GM23338 (cell line): ENCODE measurements around the gene TJAP1. TPM values are rescaled to one million over a fixed set of nuclear protein-coding genes. Genes with fewer than 3 reads are reported as not detected.

Source experiments
- ATAC-seq: fragments of 200-7000 bp; cut with Tn5 transposase; 3 replicates; pipeline ENCODE4 v1.9.1; 2020
- DNase-seq: peaks from one replicate; pipeline ENCODE4 v3.0.0-alpha.2; 2015; ENCODE audit warnings: low spot score
- H2AFZ ChIP-seq: fragments of 200-600 bp; sonication (generic); 2 replicates; pipeline ENCODE4 v1.8.0; 2016; ENCODE audit warnings: antibody characterized with exemption, mild to moderate bottlenecking, moderate library complexity
- H3F3A ChIP-seq: fragments of 200-600 bp; sonication (generic); replicated peaks from 2 replicates; pipeline ENCODE4 v1.8.0; 2017; ENCODE audit warnings: antibody characterized with exemption, mixed run types, low read depth
- H3K27ac ChIP-seq: fragments of 200-600 bp; sonication (generic); 2 replicates; pipeline ENCODE4 v1.6.1; 2016; ENCODE audit warnings: low read depth
- H3K27me3 ChIP-seq: fragments of 200-600 bp; sonication (generic); 2 replicates; pipeline ENCODE4 v1.8.0; 2016; ENCODE audit warnings: mild to moderate bottlenecking, mixed run types, moderate library complexity; ENCODE audit not compliant: insufficient read depth
- H3K36me3 ChIP-seq: fragments of 200-600 bp; sonication (generic); 2 replicates; pipeline ENCODE4 v1.8.0; 2016; ENCODE audit warnings: mild to moderate bottlenecking; ENCODE audit not compliant: insufficient read depth
- H3K4me1 ChIP-seq: fragments of 200-600 bp; sonication (generic); 2 replicates; pipeline ENCODE4 v1.8.0; 2016; ENCODE audit warnings: mild to moderate bottlenecking, moderate library complexity; ENCODE audit not compliant: insufficient read depth
- H3K4me2 ChIP-seq: fragments of 200-600 bp; sonication (generic); 2 replicates; pipeline ENCODE4 v1.7.1; 2017; ENCODE audit warnings: mixed run types
- H3K4me3 ChIP-seq: fragments of 200-600 bp; sonication (generic); 2 replicates; pipeline ENCODE4 v1.6.1; 2016; ENCODE audit warnings: mixed run types
- H3K79me2 ChIP-seq: fragments of 200-600 bp; sonication (generic); replicated peaks from 2 replicates; pipeline ENCODE4 v1.8.0; 2017; ENCODE audit warnings: mild to moderate bottlenecking; ENCODE audit not compliant: insufficient read depth
- H3K9me2 ChIP-seq: fragments of 200-600 bp; sonication (generic); 2 replicates; pipeline ENCODE4 v1.8.0; 2017; ENCODE audit not compliant: insufficient read depth
- H4K20me1 ChIP-seq: fragments of 200-600 bp; sonication (generic); replicated peaks from 2 replicates; pipeline ENCODE4 v1.8.0; 2017; ENCODE audit warnings: mild to moderate bottlenecking; ENCODE audit not compliant: insufficient read depth
- H3K27ac Mint-ChIP-seq: 2 replicates; pipeline ENCODE4 v1.8.0; 2020; ENCODE audit warnings: inconsistent platforms, mild to moderate bottlenecking, moderate library complexity, mixed read lengths
- H3K27me3 Mint-ChIP-seq: 3 replicates; pipeline ENCODE4 v1.8.0; 2022; ENCODE audit warnings: low read depth, mild to moderate bottlenecking, moderate library complexity, mixed read lengths, inconsistent platforms; ENCODE audit not compliant: insufficient read depth, poor library complexity
- H3K36me3 Mint-ChIP-seq: 3 replicates; pipeline ENCODE4 v1.8.0; 2021; ENCODE audit warnings: low read depth, mild to moderate bottlenecking, inconsistent platforms, moderate library complexity, mixed read lengths
- H3K4me1 Mint-ChIP-seq: 3 replicates; pipeline ENCODE4 v1.8.0; 2020; ENCODE audit warnings: mild to moderate bottlenecking, inconsistent platforms, mixed read lengths
- H3K4me3 Mint-ChIP-seq: 3 replicates; pipeline ENCODE4 v1.8.0; 2021; ENCODE audit warnings: moderate library complexity, mild to moderate bottlenecking, inconsistent platforms, mixed read lengths
- H3K9me3 Mint-ChIP-seq: 3 replicates; pipeline ENCODE4 v1.8.0; 2020; ENCODE audit warnings: moderate library complexity, mild to moderate bottlenecking, inconsistent platforms, mixed read lengths
- CREB1 ChIP-seq: fragments of 250-450 bp; sonication (Bioruptor Pico); IDR thresholded peaks from 2 replicates; pipeline ENCODE4 v1.5.0; 2020; ENCODE audit warnings: low read depth, mild to moderate bottlenecking, moderate library complexity
- EZH2phosphoT487 ChIP-seq: fragments of 200-600 bp; sonication (generic); IDR thresholded peaks from one replicate; pipeline ENCODE4 v1.8.1; 2018; ENCODE audit warnings: antibody characterized with exemption; ENCODE audit not compliant: unreplicated experiment
- JUNB ChIP-seq: IDR thresholded peaks from one replicate; pipeline ENCODE4 v1.6.1; 2016; ENCODE audit warnings: antibody characterized with exemption; ENCODE audit not compliant: unreplicated experiment
- POLR2AphosphoS5 ChIP-seq: IDR thresholded peaks from 2 replicates; pipeline ENCODE4 v1.6.1; 2016; ENCODE audit warnings: antibody characterized with exemption, low read depth
- ZNF114 ChIP-seq: fragments of 250-450 bp; sonication (Bioruptor Pico); IDR thresholded peaks from 2 replicates; pipeline ENCODE4 v1.5.0; 2020; ENCODE audit warnings: mild to moderate bottlenecking, moderate library complexity
- polyA plus RNA-seq: library from polyadenylated mRNA; unstranded; fragments of >200 nt; fragmentation: Nextera tagmentation; extraction: Ambion mirVana; gene quantifications from 2 replicates; pipeline ENCODE4 v1.2.1, GENCODE V29; 2016
- total RNA-seq: library from RNA; depleted of rRNA; stranded (reverse); fragments of >200 nt; shearing (Covaris generic); gene quantifications from 2 replicates; pipeline ENCODE4 v1.2.3, GENCODE V29; 2014
- TF ChIP-seq, protein P1 (sequence below), 2 experiments: fragments of 200-600 bp in 1 of 2; sonication (generic) in 1 of 2; conservative IDR thresholded peaks; 2 replicates each; pipeline versions ENCODE4 v1.5.1 to v1.6.1; 2016 to 2017; ENCODE audit warnings: antibody characterized with exemption in 2 of 2, low read depth in 2 of 2, mild to moderate bottlenecking in 2 of 2, moderate library complexity in 1 of 2
- TF ChIP-seq, protein P2 (sequence below): IDR thresholded peaks from one replicate; pipeline ENCODE4 v1.6.1; 2018; ENCODE audit warnings: antibody characterized with exemption; ENCODE audit not compliant: unreplicated experiment
- TF ChIP-seq, protein P3 (sequence below): fragments of 250-450 bp; sonication (Bioruptor Pico); IDR thresholded peaks from 2 replicates; pipeline ENCODE4 v1.5.0; 2020; ENCODE audit warnings: mild to moderate bottlenecking, moderate library complexity
- TF ChIP-seq, protein P4 (sequence below): IDR thresholded peaks from 2 replicates; pipeline ENCODE4 v1.6.1; 2016; ENCODE audit warnings: antibody characterized with exemption

Gene TJAP1
- total and polyA plus RNA-seq, 2 experiments from 2014 or later, result 17.6 to 34.3 TPM

DNA sequence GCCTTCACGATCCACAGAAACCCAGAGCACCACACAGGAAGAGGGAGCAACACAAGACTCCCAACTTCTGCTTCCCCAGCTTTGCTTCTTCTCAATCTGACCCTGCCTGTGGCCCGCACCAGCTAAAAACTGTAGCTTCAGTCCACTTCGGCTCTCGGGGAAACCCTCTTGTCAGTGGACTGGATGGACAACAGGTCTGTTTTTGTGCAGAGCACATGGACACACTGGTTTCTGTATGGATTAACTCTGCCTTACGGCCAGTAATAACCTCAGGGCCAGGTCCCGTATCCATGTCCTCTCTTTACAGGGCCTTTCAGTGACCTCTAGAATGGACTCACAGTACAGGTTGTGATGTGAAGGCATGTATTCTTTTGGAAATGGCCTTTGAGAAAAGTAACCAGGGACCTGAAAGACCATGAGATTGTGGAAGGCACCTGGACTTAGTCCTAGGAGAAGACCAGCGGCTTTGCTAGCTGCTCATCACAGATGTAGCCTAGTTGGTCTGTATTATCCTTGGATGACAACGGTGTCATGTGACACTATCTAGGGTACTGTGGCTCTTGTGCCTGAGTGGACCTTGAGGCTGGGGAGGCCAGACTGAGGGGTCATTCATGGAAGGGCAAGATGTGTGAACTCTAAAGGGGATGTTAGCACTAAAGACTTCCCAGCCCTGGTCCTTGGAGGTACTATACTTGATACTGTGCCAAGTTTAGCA, 45.3 kb downstream of the TJAP1 start (continued):
- TF ChIP-seq, protein P1, sequence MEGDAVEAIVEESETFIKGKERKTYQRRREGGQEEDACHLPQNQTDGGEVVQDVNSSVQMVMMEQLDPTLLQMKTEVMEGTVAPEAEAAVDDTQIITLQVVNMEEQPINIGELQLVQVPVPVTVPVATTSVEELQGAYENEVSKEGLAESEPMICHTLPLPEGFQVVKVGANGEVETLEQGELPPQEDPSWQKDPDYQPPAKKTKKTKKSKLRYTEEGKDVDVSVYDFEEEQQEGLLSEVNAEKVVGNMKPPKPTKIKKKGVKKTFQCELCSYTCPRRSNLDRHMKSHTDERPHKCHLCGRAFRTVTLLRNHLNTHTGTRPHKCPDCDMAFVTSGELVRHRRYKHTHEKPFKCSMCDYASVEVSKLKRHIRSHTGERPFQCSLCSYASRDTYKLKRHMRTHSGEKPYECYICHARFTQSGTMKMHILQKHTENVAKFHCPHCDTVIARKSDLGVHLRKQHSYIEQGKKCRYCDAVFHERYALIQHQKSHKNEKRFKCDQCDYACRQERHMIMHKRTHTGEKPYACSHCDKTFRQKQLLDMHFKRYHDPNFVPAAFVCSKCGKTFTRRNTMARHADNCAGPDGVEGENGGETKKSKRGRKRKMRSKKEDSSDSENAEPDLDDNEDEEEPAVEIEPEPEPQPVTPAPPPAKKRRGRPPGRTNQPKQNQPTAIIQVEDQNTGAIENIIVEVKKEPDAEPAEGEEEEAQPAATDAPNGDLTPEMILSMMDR (conservative IDR thresholded peaks at IDR 0.05; ENCODE audit: low read depth in 2 of 2), result no peak
- TF ChIP-seq, protein P2, sequence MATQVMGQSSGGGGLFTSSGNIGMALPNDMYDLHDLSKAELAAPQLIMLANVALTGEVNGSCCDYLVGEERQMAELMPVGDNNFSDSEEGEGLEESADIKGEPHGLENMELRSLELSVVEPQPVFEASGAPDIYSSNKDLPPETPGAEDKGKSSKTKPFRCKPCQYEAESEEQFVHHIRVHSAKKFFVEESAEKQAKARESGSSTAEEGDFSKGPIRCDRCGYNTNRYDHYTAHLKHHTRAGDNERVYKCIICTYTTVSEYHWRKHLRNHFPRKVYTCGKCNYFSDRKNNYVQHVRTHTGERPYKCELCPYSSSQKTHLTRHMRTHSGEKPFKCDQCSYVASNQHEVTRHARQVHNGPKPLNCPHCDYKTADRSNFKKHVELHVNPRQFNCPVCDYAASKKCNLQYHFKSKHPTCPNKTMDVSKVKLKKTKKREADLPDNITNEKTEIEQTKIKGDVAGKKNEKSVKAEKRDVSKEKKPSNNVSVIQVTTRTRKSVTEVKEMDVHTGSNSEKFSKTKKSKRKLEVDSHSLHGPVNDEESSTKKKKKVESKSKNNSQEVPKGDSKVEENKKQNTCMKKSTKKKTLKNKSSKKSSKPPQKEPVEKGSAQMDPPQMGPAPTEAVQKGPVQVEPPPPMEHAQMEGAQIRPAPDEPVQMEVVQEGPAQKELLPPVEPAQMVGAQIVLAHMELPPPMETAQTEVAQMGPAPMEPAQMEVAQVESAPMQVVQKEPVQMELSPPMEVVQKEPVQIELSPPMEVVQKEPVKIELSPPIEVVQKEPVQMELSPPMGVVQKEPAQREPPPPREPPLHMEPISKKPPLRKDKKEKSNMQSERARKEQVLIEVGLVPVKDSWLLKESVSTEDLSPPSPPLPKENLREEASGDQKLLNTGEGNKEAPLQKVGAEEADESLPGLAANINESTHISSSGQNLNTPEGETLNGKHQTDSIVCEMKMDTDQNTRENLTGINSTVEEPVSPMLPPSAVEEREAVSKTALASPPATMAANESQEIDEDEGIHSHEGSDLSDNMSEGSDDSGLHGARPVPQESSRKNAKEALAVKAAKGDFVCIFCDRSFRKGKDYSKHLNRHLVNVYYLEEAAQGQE, result no peak

DNA sequence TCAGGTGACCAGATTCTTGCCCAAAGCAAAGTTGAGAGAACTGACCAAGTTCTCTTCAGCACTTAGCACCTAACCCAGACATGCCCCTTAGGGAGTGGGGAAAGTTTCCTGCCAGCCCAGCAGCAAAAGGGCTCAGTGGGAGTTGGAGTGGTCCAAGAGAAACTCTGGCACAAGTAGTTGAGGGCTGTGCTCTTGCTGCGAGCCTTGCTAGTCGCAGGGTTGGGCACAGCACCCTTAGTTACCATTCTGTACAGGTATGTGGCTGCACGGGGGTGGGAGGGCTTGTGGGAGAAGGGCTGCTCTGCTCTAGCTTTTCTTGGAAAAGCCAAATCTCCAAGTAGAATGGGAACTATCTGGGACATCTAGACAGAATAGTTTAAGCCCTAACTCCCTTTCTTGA, 45.9 kb downstream of the TJAP1 start:
- Histone ChIP-seq H3K27ac (no peak overlapping the region), H2AFZ (no peak overlapping the region), H3K4me3 (no peak overlapping the region), H3F3A (peaks cover 41% of the 10 kb centered on the region), H3K4me2 (no peak overlapping the region), H3K4me1 (peaks cover under 1% of the 10 kb centered on the region; the same call in 1 of the 2 replicates), H3K79me2 (peaks cover 8% of the 10 kb centered on the region), H3K27me3 (no peaks in the 10 kb centered on the region), H3K9me2 (no peaks in the 10 kb centered on the region), H4K20me1 (peaks cover 23% of the 10 kb centered on the region), H3K36me3 (peaks cover 60% of the 10 kb centered on the region)
- Mint-ChIP-seq H3K36me3 (peaks cover 67% of the 10 kb centered on the region; the same call in 2 of the 3 replicates), H3K4me3 (no peak overlapping the region), H3K4me1 (no peaks in the 10 kb centered on the region), H3K27me3 (peaks cover 6% of the 10 kb centered on the region), H3K9me3 (no peaks in the 10 kb centered on the region; the same call in 2 of the 3 replicates), H3K27ac (no peak overlapping the region)
- no peak for ATAC-seq
- no peak for DNase-seq
- TF ChIP-seq, protein P3, sequence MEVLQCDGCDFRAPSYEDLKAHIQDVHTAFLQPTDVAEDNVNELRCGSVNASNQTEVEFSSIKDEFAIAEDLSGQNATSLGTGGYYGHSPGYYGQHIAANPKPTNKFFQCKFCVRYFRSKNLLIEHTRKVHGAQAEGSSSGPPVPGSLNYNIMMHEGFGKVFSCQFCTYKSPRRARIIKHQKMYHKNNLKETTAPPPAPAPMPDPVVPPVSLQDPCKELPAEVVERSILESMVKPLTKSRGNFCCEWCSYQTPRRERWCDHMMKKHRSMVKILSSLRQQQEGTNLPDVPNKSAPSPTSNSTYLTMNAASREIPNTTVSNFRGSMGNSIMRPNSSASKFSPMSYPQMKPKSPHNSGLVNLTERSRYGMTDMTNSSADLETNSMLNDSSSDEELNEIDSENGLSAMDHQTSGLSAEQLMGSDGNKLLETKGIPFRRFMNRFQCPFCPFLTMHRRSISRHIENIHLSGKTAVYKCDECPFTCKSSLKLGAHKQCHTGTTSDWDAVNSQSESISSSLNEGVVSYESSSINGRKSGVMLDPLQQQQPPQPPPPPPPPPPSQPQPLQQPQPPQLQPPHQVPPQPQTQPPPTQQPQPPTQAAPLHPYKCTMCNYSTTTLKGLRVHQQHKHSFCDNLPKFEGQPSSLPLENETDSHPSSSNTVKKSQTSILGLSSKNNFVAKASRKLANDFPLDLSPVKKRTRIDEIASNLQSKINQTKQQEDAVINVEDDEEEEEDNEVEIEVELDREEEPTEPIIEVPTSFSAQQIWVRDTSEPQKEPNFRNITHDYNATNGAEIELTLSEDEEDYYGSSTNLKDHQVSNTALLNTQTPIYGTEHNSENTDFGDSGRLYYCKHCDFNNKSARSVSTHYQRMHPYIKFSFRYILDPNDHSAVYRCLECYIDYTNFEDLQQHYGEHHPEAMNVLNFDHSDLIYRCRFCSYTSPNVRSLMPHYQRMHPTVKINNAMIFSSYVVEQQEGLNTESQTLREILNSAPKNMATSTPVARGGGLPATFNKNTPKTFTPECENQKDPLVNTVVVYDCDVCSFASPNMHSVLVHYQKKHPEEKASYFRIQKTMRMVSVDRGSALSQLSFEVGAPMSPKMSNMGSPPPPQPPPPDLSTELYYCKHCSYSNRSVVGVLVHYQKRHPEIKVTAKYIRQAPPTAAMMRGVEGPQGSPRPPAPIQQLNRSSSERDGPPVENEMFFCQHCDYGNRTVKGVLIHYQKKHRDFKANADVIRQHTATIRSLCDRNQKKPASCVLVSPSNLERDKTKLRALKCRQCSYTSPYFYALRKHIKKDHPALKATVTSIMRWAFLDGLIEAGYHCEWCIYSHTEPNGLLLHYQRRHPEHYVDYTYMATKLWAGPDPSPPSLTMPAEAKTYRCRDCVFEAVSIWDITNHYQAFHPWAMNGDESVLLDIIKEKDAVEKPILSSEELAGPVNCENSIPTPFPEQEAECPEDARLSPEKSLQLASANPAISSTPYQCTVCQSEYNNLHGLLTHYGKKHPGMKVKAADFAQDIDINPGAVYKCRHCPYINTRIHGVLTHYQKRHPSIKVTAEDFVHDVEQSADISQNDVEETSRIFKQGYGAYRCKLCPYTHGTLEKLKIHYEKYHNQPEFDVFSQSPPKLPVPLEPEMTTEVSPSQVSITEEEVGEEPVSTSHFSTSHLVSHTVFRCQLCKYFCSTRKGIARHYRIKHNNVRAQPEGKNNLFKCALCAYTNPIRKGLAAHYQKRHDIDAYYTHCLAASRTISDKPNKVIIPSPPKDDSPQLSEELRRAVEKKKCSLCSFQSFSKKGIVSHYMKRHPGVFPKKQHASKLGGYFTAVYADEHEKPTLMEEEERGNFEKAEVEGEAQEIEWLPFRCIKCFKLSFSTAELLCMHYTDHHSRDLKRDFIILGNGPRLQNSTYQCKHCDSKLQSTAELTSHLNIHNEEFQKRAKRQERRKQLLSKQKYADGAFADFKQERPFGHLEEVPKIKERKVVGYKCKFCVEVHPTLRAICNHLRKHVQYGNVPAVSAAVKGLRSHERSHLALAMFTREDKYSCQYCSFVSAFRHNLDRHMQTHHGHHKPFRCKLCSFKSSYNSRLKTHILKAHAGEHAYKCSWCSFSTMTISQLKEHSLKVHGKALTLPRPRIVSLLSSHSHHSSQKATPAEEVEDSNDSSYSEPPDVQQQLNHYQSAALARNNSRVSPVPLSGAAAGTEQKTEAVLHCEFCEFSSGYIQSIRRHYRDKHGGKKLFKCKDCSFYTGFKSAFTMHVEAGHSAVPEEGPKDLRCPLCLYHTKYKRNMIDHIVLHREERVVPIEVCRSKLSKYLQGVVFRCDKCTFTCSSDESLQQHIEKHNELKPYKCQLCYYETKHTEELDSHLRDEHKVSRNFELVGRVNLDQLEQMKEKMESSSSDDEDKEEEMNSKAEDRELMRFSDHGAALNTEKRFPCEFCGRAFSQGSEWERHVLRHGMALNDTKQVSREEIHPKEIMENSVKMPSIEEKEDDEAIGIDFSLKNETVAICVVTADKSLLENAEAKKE (CRISPR knock-in tag), result no peak
- no peak for TF ChIP-seq POLR2AphosphoS5
- no peak for TF ChIP-seq JUNB
- no peak for TF ChIP-seq CREB1
- no peak for TF ChIP-seq ZNF114 (CRISPR knock-in tag)
- TF ChIP-seq, protein P4, sequence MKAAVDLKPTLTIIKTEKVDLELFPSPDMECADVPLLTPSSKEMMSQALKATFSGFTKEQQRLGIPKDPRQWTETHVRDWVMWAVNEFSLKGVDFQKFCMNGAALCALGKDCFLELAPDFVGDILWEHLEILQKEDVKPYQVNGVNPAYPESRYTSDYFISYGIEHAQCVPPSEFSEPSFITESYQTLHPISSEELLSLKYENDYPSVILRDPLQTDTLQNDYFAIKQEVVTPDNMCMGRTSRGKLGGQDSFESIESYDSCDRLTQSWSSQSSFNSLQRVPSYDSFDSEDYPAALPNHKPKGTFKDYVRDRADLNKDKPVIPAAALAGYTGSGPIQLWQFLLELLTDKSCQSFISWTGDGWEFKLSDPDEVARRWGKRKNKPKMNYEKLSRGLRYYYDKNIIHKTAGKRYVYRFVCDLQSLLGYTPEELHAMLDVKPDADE, result no peak
- TF ChIP-seq EZH2phosphoT487, result no peak
